AG09319 (cell line): ENCODE results near the gene WDR62.
"Not testable (repeated sequence)": the region's sequence is repeated elsewhere in the genome, so short reads cannot be mapped to it uniquely, and the experiment has no call there.

ENCODE experiments used
- DNase-seq: peaks from one replicate; pipeline ENCODE4 v3.0.0-alpha.2; 2010; ENCODE audit warnings: low read depth; ENCODE audit errors: extremely low read depth
- CTCF ChIP-seq: IDR thresholded peaks from 2 replicates; pipeline ENCODE4 v1.5.1; 2011; ENCODE audit warnings: low read depth, mild to moderate bottlenecking, inconsistent platforms, low read length, moderate library complexity

WDR62 gene

GRCh38 chr19:36054119-36054732 lies 471 bp upstream of the WDR62 start, which contains the start of gene THAP8:
Gene THAP8 (minus strand): TSS chr19:36054285. CDS start chr19:36054217, 68 bp downstream.
- TF ChIP-seq CTCF, result peak; percentile 57
- DNase-seq, result peak; percentile 98

- no peak for TF ChIP-seq CTCF
- DNase-seq, result no peak
Observed at GRCh38 chr19:36058481-36059179, 3.9 kb downstream of the WDR62 start.

DNA sequence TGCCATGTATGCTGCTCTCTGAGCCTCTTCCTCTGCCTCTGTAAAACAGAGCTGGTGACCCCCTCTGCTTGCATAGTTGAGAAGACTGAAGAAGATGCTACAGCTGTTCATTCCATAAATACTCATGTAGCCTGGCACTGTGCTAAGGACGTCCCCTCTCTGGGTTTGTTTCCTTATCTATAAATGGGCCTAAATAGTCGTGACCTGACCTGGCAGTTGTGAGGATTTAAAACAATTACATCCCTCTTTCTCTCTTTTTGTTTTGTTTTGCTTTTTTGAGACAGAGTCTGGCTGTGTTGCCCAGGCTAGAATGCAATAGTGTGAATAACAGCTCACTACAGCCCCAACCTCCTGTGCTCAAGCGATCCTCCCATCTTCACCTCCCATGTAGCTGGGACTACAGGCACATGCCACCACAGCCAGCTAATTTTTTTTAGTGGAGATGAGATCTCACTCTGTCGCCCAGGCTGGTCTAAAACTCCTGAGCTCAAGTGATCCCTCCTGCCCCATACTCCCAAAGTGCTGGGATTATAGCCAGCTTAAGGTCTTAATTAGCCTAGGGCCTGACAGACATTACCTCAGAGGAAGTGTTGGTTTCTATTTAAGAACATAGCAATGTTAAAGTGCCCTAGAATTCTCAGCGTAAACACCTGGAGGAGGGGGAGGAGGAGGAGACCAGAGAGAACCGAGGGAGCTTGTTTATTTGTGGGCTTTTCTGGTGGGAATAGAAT lies 4.6 kb downstream of the WDR62 start:
- no peak for DNase-seq
- TF ChIP-seq CTCF, result no peak

- no peak for DNase-seq
- TF ChIP-seq CTCF, result peak; percentile 75
Observed at GRCh38 chr19:36060430-36060829, 5.7 kb downstream of the WDR62 start.

DNA sequence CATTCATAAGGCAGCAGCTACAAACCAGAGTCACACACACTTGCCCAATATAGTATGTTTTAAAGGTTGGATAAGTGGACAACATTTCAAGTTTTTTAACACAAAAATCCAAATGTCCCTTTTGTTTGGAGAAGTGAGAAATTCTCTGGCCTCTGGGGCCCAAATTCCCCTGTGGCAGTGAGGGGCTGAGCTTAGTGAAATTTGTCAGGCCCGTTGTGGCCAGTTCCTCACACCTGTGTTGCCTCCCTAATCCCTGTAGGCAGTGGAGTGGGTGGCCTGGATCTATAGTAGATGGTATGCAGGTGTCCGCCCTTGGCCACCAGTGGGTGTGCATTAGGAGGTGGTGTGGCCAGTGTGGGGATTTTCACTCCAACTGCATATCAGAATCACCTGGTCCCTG lies 6.7 kb downstream of the WDR62 start:
- no peak for DNase-seq
- TF ChIP-seq CTCF, result no peak

GRCh38 chr19:36064826-36065225 lies 10.1 kb downstream of the WDR62 start:
- no peak for TF ChIP-seq CTCF
- DNase-seq, result no peak

- no peak for DNase-seq
- TF ChIP-seq CTCF, result no peak
Observed at GRCh38 chr19:36067681-36068080, 13.0 kb downstream of the WDR62 start.

GRCh38 chr19:36068810-36069499 lies 14.3 kb downstream of the WDR62 start:
- DNase-seq, result not testable (repeated sequence)
